Fibroblast of gingiva (primary cell): Measurements from ENCODE around the gene MALAT1.

Experiments used
- DNase-seq: peaks from one replicate; pipeline ENCODE4 v3.0.0-alpha.2; 2011; ENCODE audit warnings: low read depth

The MALAT1 gene

DNA sequence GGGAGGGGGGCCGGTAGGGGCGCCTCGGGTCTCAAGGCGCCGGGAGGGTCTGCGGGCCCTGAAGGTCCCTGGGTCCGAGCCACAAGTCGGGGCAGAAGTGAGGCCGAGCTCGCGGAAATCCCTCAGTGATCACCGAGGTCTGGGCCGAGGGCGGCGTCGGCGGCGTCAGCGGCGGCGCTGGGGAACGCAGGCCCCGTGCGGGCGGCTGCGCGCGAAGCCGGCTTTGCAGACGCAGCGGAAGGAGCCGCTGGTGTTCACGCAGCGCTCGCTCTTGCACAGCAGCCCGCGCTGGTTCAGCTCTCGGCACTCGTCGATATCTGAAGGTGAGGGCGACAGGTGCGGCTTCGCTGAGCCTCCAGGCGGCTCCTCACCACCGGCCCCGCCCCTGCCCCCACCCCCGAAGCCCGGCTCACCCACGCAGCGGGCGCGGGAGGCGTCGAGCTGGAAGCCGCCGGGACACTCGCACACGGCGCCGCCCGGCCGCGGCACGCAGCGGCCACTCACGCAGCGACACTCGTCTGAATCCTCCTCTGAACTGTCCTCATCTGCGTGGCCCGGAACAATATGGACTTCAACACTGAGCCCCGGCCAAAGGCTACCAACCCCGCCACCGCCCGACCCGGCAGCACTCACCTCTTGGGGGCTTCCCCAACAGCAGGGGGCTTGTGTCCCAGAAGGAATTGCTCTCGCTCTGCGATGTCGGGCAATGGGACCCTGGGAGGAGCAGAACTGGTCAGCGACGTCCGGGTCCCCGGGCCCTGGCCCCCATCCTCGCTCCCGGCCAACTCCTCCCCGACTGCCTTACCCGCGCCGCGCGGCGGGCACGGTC is 40.3 kb downstream of the MALAT1 start:
- DNase-seq: no peak

DNA sequence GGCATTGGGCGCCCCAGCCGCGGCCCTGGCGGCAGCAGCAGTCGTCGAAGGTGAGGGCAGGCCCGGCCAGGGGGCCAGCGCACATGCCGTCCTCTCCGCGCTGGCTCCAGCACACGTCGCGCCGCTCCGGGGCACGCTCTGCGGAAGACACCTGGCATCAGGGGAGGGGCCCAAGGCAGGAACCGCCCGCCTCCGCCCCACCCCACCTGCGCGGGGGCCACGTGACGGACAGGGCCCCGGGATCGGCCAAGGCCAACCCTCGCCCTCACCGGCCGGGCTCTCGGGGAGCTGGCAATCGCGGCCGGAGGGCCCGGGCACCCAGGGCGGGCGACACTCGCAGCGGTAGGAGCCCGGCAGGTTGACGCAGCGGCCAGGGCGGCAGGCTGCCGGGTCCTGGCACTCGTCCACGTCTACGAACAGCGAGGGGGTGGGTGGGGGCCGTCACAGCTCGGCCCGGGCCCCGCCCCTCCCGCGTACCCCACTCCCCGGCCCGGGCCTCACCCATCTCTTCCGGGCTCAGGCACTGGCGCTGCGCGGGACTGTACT is 41.0 kb downstream of the MALAT1 start:
- no peak for DNase-seq

DNA sequence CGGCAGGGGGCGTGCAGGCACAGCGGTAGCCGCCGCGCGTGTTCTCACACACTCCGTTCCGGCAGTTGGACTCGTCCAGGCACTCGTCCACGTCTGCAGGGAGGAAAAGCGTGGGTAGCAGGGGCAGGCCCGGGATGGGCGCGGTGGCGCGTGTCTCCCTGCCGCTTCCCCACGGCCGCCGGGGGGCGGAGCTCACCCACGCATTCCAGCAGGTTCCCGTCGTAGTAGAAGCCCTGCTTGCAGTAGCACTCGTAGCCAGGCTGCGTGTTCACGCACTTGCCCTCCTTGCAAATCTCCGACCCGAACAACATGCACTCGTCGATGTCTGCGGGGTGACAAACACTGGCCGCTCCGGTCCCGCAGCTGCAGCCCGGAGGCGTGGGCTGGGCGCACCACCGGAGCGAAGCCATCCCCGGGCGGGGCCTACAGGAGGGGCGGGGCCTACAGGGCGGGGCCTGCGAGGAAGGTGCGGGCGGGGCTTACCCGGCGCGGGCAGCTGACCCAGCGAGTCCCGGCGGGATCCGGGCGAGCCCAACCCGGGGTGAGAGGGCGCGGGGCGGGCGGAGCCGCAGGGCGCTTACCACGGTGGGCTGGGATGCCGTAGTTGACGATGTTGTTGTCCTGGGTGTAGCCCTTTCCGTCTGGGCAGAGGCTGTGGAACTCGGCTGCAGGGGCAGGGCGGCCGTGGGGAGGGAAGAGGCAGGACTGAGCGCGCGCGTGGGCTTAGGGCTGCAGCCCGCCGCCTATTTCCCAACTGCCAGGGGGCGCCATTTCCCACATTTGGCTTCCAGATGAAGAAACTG is 41.6 kb downstream of the MALAT1 start:
- DNase-seq: peak; percentile 91

DNA sequence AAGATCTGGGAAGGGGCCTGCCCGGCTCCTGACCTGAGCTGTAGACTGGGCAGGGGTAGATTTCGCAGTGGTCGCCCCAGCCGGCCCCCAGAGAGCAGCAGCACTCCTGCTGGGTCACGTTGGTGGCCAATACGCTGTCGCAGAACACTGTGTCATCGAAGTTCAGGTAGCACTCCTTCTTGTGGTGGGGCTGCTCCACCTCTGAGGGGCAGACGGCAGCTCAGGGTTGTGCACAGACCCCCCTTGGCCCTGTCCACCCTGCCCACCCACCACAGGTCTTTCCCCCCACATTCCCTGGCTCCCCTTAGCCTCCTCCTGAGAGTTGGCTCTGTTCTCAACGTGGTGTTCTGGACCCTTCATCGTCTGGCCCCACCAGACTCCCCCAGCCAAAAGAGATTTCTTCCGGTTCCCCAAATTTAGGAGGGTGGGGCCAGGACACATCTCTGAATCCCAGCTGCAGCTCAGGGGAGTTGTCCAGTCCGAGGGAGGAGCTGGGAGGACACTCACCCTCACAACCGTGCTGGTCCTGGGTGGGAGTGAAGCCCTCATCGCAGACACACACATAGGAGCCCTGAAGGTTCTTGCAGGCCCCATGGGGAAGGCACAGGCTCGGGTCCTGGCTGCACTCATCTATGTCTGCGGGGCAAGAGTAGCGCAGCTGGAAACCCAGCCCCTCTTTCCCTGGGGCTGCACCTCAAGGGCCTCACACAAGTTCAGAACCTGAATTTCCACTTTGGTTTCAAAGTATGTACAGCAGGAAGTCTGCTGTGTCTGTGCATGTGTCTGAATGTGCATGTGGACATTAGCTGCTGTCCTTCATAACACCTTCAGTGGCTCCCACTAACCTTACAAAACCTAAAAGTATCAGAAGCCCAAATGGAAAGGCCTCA is 42.5 kb downstream of the MALAT1 start:
- no peak for DNase-seq

DNA sequence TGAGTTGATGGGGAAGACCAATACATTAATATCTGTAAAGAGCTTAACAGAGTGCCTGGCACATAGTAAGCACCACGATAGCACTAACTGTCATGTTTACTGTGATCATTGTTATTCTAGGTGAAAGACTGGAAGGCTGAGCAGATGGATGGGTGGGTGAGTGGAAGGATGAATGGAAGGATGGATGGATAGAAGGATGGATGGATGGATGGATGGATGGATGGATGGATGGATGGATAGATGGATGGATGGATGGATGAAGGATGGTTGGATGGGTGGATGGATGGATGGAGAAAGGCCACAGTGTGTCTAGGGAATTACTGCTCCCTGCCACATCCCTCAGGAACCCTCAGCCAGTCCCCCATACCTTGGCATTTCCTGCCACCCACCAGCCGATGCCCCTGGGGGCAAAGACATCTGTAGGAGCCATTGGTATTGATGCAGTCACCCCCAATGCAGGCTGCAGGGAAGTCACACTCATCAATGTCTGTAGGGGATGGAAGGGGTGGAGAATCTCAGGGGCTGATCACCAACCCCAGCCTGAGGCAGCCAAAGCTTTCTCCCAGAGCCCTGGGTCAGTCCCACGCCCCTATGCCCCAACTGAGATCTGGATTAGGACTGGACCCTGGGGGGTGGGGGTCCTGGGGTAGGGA is 44.0 kb downstream of the MALAT1 start:
- no peak for DNase-seq

DNA sequence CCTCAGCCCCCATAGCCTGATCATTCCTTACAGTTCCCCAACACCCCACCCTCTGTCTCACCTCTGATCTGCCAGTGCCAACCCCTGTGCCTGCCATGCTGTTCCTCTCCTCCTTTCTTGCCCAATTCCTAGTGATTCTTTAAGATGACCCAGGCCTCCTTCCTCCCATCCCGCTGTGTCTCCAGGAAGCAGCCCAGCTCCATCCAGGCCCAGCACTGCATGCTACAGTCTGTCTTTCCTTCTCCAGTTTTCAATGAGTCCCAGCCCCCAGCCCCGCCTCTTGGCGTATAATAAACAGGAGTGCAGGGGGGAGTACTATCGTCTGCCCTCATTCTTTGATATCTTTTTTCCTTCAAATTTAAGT is 47.0 kb downstream of the MALAT1 start:
- no peak for DNase-seq

DNA sequence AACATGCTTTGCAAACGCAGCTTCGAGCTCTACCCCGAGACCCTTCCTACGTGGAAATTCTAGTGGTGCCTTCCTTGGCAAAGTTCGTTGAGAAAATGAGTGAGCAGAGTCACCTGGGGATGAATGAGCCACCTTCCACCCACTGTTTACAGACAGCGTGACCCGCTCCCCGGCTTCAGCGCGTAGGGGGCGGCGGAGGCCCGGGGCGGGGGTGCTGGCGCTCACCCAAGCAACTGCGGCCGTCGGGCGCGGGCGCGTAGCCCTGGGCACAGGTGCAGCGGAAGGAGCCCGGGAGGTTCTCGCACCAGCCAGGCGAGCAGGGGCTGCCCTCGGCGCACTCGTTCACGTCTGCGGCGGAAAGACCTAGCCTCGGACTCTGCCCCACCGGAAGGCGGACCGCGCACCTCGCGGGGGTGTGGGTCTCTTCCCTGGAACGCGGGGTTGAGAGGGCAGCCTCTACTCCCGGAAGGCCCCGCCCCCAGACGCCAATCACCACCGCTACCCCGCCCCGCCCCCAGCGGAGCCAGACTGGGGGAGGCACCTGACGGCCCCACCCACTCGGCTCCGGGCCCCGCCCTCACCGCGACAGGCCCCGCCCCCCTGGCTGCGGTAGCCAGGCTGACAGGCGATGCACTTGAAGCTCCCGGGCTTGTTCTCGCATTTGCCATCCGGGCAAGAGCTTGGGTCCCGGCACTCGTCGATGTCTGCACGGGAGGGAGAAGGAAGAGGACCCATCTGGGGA is 47.5 kb downstream of the MALAT1 start:
- no peak for DNase-seq

DNA sequence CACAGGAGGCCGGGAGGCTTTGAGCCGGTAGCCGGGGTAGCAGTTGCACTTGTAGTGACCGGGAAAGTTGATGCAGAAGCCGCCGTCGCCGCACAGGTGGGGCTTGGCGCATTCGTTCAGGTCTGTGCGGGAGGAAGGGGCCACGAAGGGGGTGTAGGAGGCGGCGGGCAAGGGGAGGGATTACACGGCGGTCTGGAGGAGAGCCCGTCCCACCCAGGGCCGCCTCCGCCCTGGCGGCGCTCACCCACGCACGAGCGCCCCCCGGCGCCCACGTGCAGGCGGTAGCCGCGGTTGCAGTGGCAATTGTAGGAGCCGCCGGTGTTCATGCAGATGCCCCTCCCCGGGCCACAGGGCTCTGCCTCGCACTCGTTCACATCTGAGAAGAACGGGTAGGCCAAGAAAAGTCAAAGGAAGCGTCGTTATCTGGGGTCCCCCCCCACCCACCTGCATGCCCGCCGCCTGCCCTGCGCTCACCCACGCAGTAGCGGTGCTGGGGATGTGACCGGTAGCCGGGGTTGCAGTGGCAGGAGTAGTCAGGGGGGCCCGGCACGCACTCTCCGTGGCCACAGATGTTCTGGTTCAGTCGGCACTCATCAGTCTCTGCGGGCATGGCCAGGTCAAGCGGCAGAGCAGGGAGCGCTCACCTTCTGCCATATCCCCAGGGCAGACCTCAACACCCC is 48.7 kb downstream of the MALAT1 start:
- DNase-seq: no peak

DNA sequence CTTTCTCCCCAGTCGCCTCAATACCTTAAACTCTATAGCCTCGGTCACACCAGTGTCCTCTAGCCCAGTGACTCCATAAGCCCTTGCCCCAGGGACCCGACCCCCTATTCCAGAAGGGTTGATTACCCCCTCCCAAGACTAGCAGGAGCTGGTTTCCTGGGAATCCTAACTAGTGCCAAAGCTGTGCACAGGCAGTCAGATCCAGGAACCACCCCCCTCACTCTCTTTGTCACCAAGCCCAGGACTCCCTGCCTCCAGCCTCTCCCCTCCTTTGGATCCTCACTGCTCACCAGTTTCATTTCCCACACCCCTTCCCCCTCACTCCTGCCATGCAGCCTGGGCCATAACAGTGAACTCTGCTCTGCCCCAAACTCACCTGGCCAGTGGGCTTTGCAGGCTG is 49.5 kb downstream of the MALAT1 start:
- DNase-seq: no peak

DNA sequence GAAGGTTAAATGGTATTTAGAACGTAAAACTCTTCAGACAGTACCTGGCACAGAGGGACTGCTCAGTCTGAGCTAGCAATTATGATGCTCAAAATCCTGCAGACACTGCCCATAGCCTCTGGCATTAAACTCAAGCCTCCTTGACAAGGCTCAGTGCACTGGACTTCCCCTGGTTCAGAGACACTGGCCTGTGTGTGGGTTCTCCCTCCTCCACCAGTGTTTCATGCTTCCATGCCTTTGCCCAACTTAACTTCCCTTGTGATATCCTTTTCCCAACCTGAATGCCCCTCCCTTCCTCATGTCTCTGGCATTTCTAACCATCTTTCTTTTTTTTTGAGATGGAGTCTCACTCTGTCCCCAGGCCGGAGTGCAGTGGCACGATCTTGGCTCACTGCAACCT is 50.3 kb downstream of the MALAT1 start:
- no peak for DNase-seq

DNA sequence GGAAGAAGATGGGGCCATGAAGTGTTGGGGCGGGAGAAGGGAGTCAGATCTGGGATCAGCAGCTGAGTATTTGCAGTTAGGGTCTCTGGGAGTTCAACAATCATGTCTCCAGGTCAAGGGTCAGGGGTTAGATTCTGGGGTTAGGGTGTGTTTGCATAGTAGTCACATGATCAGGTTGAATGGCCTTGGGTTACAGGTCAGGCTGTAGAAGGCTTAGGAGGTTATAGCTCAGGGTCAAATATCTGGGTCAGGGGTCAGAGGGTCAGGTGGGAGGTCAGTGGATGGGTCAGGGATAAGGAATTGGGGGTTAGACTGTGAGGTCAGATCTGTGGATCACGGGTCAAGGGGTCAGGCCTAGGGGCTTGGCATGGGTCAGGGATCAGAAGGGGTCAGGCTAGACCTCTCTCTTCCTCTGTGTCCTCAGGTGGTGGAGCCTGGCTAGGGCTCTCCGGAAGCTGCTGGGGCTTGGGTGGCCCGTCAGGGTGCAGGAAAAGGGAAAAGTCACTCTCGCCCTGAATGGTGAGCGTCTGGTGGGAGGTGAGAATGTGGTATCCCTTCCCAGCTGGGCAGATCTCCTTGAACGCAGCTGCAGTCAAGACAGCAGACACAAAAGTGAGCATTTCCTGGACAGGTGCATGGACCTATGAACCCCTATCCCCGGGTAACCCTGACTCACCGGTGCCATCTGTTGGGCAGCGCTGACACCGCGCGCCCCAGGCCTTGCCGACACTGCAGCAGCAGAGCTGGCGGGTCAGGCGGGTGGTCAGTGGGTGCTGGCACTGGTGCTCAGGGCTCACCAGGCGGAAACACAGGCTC is 52.9 kb downstream of the MALAT1 start:
- DNase-seq: no peak

DNA sequence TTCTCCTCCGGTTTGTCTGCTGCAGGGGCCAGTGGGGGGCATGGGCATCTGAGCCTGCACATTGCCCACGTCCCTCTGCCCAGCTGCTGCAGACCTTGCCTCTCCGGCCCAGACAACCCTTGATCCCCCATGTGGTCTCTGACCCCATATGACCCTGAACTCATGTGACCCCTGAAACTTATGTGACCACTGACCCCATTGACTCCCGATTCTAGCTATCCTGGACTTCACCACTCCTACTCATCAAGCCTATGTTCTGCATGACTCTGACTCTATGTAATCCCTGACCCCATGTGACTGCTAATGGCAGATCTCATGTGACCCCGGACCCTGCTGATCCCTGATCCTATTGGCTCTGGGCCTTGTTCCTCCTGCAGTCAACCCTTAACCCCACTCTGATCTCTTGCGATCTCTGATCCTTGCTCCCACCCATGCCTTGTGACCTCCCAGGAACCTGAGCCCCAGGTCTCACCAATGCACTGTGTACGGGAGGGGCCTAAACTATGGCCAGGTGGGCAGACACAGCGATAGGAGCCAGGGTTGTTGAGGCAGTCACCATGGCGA is 53.6 kb downstream of the MALAT1 start:
- no peak for DNase-seq

DNA sequence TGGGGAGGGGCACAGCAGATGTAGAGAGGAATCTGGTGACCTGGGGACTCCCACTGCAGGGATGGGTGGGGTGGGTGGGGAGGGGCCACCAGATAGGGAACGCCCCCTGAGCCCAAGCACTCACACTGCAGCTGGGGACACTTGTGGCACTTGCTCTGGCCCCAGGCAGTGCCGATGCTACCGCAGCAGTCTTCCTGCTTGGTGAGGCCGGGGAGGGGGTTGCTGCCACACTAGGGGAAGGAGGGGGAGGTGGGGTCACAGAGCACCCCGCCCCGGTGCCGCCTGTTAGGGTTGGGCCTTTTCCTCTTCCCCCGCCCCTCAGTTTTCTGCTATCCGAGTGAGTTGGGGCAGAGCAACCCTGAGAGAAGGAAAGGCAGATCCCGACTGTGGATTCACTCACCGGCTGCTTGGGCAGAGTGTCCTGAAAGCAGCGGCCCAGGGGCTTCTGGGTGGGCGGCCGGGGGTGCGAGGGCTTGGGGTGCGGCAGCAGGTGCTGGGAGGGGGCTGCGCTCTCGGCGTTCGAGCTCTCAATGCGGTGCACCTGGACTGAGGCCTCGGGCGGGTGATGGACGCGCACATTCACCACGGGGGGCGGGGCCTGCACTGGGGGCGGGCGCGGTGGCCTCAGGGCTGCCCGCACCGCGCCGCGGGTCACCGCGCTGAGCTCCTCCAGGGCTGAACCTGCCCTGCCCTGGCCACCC is 54.6 kb downstream of the MALAT1 start:
- DNase-seq: no peak

DNA sequence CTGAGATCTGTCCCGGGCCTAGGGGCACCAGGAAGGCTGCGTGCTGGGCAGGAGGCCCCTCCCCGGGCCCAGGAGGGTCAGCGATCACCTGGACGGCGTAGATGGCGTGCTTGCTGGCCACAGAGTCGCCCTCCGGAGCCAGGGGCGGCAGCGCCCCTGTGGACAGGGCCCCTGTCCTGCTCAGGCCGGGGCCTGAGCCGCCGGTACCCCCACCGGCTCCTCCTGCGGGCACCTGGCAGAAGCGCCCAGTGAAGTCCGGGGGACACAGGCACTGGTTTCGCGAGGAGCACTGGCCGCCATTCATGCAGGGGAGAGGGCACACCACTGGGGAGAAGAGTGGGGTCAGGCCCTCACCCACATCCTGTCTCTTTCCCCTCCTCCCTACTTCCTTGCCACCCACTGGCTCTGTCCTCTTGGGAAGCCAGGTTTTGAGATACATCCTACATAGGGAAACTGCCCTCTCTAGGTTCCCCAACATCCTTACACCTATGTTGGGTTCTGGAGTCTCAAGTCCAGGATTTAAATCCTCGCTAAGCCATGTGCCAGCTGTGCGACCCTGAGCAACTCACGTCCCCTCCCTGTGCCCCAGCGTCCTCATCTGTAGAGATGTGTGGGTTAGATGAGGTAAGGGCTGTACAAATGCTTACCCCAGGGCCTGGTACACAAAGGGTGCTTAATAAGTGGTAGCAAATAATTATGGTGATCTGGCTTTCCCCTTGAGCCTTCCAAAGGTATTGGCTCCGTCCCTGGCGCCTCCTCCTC is 55.4 kb downstream of the MALAT1 start:
- no peak for DNase-seq

DNA sequence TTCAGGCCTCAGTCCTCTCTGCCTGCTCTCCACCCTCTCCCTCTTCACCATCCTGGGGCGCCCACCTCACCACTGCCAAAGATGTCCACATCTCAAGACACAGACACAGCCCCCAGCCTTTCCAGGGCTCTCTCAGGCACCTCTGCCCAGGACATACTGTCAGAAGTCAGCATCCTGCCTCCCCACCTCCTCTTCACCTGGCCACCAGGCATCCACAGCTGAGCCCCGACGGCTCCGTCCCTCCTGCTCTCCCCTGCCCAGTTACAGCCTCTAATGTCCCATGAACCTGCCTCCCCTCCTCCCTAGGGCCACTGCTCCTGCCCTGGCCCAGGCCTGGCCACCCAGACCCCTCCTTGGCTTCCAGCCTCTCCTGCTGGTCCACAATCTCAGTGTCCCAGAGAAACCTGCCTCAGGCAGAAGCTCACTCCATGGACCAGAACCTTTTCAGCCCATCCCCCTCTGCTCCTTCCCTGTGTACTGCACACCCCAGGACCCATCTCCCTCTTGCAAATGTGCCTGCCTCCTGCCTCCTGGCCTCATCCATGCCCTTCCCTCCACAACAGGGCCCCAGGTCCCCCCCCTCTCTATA is 56.1 kb downstream of the MALAT1 start:
- DNase-seq: no peak

DNA sequence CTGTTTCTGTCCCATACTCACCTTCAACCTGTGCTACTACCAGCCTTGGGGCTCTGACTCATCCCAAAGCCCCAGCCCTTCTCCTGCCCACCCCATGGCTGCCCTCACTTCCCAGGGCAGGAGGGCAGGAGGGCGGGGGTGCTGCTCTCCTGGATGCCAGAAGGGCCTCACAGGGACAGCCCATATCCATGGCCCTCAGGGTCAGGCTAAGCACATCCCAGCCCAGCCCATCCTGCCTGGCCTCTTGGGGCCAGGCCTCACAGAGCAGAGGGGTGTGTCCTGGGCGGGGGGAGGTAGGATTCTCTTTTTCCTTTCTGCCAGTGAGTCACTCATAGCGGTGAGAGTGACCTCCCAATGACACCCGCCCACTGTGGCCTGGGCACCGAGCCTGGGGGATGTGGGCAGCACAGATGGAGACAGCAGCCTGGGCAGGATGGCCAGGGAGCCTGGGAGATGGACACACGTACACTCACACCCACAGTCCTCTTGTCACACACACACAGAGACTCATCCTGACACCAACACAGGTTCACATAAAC is 56.9 kb downstream of the MALAT1 start:
- peak; percentile 83 for DNase-seq
